Measurements from ENCODE around the gene CCNG2.

Gene CCNG2

GRCh38 chr4:77179519-77179918 is 22.5 kb downstream of the CCNG2 start:
- no peak for DNase-seq

DNA sequence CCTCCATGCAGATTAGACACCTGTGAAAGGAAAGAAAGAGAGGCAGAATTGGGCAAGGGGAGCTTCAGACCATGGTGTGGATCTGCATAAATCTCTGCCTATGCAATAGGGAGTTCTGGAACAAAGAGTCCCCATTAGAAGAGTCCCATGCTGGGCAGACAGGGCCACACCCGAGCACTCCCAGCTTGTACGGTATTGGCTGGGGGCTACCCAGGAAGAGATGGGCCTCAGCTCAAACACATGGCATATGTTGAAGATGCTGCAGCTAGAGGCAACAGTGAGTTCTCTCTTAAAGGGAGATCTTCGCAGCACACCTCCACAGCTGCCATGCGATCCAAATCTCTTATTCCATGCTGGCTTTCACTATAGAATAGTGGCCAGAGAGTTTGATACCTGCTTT is 24.7 kb downstream of the CCNG2 start:
- DNase-seq = no peak

DNA sequence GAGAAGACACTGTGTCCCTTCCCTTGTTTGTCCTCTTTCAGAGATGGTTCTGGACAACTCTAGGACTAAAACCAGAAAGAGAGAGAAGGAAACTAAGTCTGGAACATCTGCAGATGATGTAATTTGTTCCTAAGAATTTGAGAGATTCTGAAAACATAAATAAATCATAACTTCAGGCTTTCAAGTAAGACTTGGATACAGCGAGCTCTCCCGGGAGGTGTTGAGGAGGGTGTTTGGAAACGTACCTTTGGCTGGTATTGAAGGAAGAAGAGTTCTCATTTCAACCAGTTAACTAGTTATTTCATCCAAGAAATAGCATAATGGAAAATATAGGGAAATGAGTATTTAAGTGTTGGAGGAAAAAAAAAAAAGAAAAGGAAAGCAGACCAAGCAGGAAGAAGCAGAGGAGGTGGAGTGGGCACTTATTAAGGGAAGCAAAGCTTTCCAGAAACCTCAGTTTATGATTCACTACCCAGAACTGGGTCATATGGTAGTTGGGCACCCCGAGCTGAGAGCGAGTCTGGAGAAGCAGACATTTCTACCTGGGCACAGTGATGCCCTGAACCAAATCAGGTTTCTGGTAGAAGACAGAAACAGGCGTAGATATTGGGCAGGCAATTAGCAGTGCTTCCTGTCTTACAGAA is 26.9 kb downstream of the CCNG2 start:
- no peak for DNase-seq

GRCh38 chr4:77184974-77185373 is 28.0 kb downstream of the CCNG2 start:
- no peak for DNase-seq

DNA sequence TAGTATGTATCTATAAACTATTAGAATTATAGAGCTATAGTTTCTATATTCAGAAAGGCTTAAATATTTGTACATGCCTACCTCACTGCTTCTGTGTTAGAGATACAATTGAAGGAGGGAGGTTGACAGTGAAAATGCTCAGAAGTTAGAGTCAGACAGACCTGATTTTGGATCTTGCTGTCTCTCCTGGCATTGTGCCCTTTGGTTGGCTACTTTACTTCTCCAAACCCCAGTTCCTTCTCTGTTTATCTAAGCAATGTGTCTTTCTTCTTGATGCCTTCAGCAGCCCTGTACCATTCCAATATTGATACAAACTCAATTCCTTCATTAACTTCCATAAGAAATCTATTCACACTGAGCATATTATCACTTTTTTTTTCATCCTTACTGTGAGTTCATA is 28.7 kb downstream of the CCNG2 start:
- no peak for DNase-seq

DNA sequence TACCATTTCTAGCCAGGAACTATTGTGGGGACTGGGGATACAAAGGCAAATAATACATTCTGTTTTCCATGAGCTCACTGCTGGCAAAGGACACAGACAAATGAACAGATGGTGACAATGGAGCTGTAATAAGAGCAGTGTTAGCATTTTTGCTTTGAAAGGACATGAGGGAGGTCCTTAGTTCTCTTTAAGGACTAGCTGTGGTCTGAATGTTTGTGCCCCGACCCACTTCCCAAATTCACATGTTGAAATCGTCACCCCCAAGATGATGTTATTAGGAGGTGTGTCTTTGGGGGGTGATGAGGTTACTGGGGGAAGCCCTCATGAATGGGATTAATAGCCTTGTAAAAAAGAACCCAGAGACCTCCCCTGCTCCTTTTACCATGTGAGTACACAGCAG is 30.3 kb downstream of the CCNG2 start:
- no peak for DNase-seq

DNA sequence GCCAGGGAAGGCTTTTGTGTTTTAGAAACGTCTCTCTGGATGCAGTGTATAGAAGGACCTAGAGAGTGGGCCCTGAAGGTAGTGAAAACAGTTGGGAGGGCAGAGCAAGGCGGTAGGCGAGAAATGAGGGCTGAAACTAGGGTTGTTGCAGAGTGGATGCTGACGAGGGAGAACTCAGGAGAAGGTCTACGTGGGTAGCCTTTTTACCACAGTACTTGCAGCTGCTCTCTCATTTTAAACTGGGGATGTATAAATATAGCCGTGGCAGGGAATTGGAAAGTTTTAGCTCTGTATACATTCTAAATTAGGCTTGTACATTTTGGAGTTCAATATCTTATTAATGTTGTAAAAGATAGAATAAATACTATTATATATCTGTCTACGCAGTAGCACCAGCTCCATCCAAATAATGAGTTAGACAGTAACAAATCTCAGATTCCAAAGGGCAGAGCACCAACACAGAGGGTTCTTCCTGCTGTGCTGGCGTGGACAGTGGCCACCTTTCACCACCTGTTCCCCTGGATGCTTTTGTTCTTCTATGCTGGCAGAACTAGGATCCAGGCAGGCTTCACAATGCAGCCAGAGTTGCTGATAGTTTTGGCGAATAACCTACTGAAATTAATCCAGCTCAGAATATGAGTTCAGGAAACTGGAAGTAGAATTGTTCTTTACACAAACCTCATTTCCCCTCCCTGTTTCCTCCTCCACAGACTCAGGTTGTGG is 31.7 kb downstream of the CCNG2 start:
- DNase-seq = no peak

DNA sequence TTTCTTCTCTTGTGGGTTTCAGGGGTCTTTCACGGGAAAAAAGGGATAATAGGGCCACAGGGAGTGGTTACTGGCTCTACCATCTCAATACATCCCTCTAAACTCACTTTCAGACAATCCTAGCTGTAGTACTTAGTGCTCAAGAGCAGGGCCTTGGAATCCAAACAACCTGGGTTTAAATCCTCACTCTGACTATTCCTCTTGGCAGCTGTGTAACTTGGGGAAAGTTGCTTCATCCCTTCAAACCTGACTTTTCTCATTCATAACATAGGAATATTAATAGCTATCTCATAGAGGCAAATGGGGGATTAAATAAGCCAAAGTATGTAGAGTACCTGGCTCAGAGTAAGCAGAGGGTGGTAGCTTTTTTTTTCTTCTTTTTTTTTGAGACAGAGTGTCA is 32.4 kb downstream of the CCNG2 start:
- DNase-seq = no peak

DNA sequence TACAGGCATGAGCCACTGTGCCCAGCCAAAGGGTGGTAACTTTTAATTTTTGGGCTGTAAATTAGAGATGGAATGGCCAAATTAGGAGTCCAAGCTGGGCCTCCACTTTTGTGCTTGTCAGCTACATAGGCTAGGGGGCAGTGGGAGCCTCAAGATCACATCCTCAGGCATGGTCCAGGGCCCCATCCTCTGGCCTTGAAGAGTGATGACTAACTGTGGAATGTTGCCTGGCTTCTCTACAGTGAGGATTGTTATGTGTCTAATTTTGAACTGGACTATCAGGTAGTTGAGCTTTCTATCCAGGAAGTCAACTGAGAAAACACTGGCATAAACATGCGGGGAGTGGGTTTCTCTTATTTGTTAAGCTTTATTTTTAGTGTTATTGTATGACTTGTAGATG is 33.0 kb downstream of the CCNG2 start:
- no peak for DNase-seq

- DNase-seq = no peak
Measured at GRCh38 chr4:77193046-77193445, 36.0 kb downstream of the CCNG2 start.

DNA sequence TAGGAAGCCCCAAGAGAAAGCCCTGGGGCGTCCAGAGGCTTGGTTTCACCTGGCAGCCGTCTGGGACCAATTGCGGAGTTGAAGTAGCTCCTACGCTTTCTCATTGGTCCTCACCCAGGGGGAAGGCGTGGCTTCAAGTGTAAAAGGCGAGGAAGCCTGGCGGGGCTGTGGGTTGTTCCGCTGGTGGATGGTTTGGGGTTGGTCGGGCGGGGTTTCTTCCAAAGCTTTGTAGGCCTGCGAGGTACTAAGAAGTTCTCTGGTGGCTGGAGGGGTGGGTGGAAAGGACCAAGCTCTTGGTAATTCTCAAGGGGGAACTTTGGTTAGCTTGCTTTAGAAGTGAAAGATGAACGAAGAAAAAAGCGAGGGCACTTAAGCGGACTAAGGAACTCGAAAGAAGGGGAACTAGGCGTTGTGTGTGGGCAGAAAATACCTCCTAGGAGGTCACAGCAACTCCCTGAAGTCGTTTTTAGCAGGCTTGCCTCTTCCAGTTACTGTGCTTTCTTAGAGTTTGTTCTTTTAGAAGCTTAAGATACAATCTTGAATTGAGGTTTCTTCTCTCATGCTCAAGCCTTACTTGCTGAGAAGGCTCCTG is 36.6 kb downstream of the CCNG2 start:
- DNase-seq = no peak

DNA sequence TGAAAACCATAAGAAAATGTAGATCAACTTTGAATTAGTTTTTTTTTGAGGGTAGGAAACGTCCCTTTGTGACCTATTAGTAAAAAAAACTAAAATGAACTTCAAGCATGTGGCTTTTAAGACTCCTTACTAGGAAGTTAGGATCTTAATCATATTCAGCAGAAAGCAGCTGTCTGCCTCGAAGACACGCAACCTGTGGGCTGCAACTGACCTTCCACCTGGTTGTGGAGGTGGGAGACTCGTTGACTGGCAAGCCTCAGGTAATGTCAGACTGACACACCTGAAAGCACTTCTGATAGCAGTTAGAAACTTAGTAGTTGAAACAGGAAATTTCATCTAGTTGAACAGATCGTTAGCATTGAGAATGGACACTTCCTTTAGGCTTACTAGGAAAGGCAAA is 37.4 kb downstream of the CCNG2 start:
- DNase-seq = no peak

DNA sequence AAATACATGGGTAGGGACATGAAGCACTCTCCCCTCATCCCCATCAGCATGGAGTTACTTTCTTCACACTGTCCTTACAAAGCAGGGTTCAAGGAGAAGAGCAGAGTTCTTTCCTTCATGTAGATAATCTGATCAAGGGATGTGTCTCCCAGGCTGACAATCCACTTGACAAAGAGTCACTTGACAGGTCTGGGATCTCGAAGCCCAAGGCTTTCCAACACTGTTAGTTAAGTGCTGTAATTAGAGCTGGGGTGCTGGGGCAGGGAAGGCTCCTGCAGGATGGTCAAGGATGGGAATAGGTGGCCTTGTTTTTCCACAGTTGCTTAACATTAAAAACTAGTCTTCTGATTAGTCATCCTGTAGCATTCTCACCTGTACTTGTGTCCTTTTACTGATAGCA is 38.0 kb downstream of the CCNG2 start:
- no peak for DNase-seq

DNA sequence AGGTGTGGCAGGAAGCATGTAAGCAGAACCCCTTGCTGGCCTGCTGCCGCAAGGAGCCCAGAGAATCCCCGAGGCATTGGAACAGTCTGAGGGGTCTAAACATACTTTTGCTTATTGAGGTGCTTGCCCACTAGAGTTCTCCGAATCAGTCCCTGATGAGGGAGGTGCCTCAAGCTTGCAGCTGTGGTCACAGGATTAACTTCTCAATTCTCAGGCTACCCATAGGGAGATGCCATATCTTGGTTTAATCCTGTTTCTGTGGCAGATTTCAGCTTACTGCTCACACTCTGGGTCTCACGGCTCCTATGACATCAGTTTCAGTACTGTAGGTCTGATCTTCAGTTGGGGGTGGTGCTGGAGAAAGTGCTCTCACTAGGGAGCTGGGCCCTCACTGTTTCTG is 39.9 kb downstream of the CCNG2 start:
- no peak for DNase-seq

DNA sequence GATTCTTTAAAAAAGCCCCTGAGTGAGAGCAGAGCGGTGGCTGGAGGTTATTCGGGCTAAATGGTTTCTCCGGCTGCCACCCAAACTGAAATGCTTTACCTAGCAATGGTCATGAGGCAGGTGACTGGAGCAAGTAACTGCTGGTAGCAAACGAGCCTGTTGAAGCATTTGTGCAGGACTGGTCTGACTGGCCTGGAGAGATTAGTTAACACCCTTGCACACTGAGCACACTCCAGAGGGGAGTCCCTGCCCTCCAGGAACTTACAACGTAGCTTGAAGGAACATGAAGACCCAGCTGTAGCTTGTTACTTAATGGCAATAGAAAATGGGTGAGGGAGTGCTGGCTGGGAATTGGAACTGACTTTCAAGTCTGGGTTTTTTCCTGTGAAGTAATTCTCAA is 40.4 kb downstream of the CCNG2 start:
- DNase-seq = no peak

- no peak for DNase-seq
Measured at GRCh38 chr4:77197831-77198230, 40.8 kb downstream of the CCNG2 start.

- no peak for DNase-seq
Measured at GRCh38 chr4:77199276-77199675, 42.3 kb downstream of the CCNG2 start.

- no peak for DNase-seq
Measured at GRCh38 chr4:77199701-77200100, 42.7 kb downstream of the CCNG2 start.

GRCh38 chr4:77201343-77201742 is 44.3 kb downstream of the CCNG2 start:
- DNase-seq = no peak

GRCh38 chr4:77201857-77202256 is 44.9 kb downstream of the CCNG2 start:
- DNase-seq = no peak

GRCh38 chr4:77202491-77202890 is 45.5 kb downstream of the CCNG2 start:
- no peak for DNase-seq

GRCh38 chr4:77203380-77204197 is 46.6 kb downstream of the CCNG2 start:
- DNase-seq = peak; percentile 9

DNA sequence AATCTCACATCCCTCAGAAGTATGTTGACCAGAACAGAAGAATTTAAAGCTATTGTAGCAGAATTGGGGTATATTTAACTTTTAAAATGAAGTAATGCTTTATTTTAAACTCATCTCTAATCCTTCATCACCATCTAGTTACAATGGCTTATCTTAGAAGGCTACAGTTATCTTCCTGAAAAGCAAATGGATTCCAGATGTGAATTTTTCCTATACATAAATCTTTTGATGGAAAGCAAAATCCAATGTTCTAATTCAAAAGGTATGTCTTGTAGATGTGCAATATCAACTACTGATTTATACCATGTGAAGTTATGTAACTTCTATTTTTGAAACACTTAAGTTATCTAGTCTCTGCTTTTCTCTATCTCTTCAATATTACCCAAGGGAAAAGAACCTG is 47.6 kb downstream of the CCNG2 start:
- DNase-seq = no peak

- no peak for DNase-seq
Measured at GRCh38 chr4:77209012-77209411, 52.0 kb downstream of the CCNG2 start.

Measured in NCI-H1105 (cell line).